ENCODE results near the gene HSD17B14.

GRCh38 chr19:48856921-48857320, 20.6 kb upstream of the HSD17B14 start:
- TF ChIP-seq CTCF (IDR thresholded peaks at IDR 0.05), result no peak
- no peak for TF ChIP-seq POLR2A (IDR thresholded peaks at IDR 0.05)
